OCI-LY7 (cell line): Measurements from ENCODE around the gene SPATA7. TPM values are rescaled to one million over a fixed set of nuclear protein-coding genes. Genes with fewer than 3 reads are reported as not detected.
"Not testable (repeated sequence)": the region's sequence is repeated elsewhere in the genome, so short reads cannot be mapped to it uniquely, and the experiment has no call there.

Experiments used
- BruUV-seq: library from RNA; stranded (reverse); fragments of 400-500 nt; replicated peaks from 2 replicates; lab custom pipeline; 2021; lab: Mats Ljungman, UMichigan
- CTCF ChIA-PET: fragments of 300-600 bp; sonication (Branson Sonifier 250); formaldehyde crosslinking; loops from one replicate; lab custom pipeline; 2022; ENCODE audit warnings: antibody characterized with exemption; ENCODE audit not compliant: unreplicated experiment; lab: Charles Lee
- POLR2A ChIA-PET: fragments of 300-600 bp; sonication (Branson Sonifier 250); formaldehyde crosslinking; loops from one replicate; lab custom pipeline; 2022; ENCODE audit warnings: antibody characterized with exemption; lab: Charles Lee
- DNase-seq: peaks from one replicate; pipeline ENCODE4 v3.0.0-alpha.2; 2015; ENCODE audit warnings: low spot score
- H2AFZ ChIP-seq: fragments of 200-600 bp; sonication (generic), shearing (Covaris generic); 2 replicates; pipeline ENCODE4 v1.6.1; 2014; ENCODE audit warnings: mild to moderate bottlenecking, antibody characterized with exemption, low read length, moderate library complexity
- H3K27ac ChIP-seq: fragments of 200-600 bp; sonication (generic); 2 replicates; pipeline ENCODE4 v1.5.1; 2014; ENCODE audit warnings: mixed run types, low read depth, mild to moderate bottlenecking, moderate library complexity, low read length, inconsistent platforms; ENCODE audit not compliant: poor library complexity, severe bottlenecking
- H3K36me3 ChIP-seq: fragments of 200-600 bp; sonication (generic); 2 replicates; pipeline ENCODE4 v1.6.1; 2014; ENCODE audit warnings: mild to moderate bottlenecking, antibody characterized with exemption, low read length, moderate library complexity, mixed read lengths; ENCODE audit not compliant: insufficient read depth
- H3K4me1 ChIP-seq: fragments of 200-600 bp; sonication (generic); 2 replicates; pipeline ENCODE4 v1.5.1; 2014; ENCODE audit warnings: mild to moderate bottlenecking, low read length; ENCODE audit not compliant: insufficient read depth, poor library complexity, severe bottlenecking
- H3K4me2 ChIP-seq: fragments of 200-600 bp; sonication (generic); 2 replicates; pipeline ENCODE4 v1.6.1; 2014; ENCODE audit warnings: mild to moderate bottlenecking, low read length
- H3K4me3 ChIP-seq: fragments of 200-600 bp; sonication (generic); 2 replicates; pipeline ENCODE4 v1.5.1; 2014; ENCODE audit warnings: mild to moderate bottlenecking, low read depth, low read length; ENCODE audit not compliant: poor library complexity, severe bottlenecking
- H3K79me2 ChIP-seq: fragments of 200-600 bp; sonication (generic); 2 replicates; pipeline ENCODE4 v1.6.1; 2016; ENCODE audit warnings: low read depth, mild to moderate bottlenecking, low read length, moderate library complexity, mixed read lengths; ENCODE audit not compliant: insufficient read depth
- H3K9me2 ChIP-seq: fragments of 200-600 bp; sonication (generic); 2 replicates; pipeline ENCODE4 v1.6.1; 2016; ENCODE audit warnings: mild to moderate bottlenecking, low read length, mixed read lengths; ENCODE audit not compliant: insufficient read depth
- H3K9me3 ChIP-seq: fragments of 200-600 bp; sonication (generic); 2 replicates; pipeline ENCODE4 v1.6.1; 2014; ENCODE audit warnings: mild to moderate bottlenecking, mixed run types, low read length, mixed read lengths
- H4K20me1 ChIP-seq: fragments of 200-600 bp; sonication (generic); 2 replicates; pipeline ENCODE4 v1.6.1; 2014; ENCODE audit warnings: mild to moderate bottlenecking, antibody characterized with exemption, low read length, moderate library complexity, mixed read lengths; ENCODE audit not compliant: insufficient read depth
- EZH2phosphoT487 ChIP-seq: fragments of 200-600 bp; sonication (generic); IDR thresholded peaks from 2 replicates; pipeline ENCODE4 v1.6.1; 2018; ENCODE audit warnings: low read depth, borderline replicate concordance, mild to moderate bottlenecking, mixed run types, antibody characterized with exemption, low read length, moderate library complexity, mixed read lengths
- intact Hi-C: fragments of 100-400 bp; cut with micrococcal nuclease; formaldehyde crosslinking; loops from one replicate; pipeline ENCODE4 v1.10.0; 2022; ENCODE audit not compliant: unreplicated experiment
- total RNA-seq, 2 experiments: library from RNA; depleted of rRNA in 1 of 2; stranded (reverse); fragments of >200 nt in 1 of 2; shearing (Covaris generic) in 1 of 2; gene quantifications; 2 replicates each; pipeline ENCODE4 v1.2.3, GENCODE V29; 2014 to 2022
- TF ChIP-seq, protein P1 (sequence below): fragments of 200-600 bp; sonication (generic); conservative IDR thresholded peaks from 2 replicates; pipeline ENCODE4 v1.5.1; 2014; ENCODE audit warnings: mild to moderate bottlenecking, antibody characterized with exemption, low read length, moderate library complexity, mixed read lengths

SPATA7 gene
- total RNA-seq, 2 experiments from 2014 or later = 6.3 to 10.3 TPM

DNA sequence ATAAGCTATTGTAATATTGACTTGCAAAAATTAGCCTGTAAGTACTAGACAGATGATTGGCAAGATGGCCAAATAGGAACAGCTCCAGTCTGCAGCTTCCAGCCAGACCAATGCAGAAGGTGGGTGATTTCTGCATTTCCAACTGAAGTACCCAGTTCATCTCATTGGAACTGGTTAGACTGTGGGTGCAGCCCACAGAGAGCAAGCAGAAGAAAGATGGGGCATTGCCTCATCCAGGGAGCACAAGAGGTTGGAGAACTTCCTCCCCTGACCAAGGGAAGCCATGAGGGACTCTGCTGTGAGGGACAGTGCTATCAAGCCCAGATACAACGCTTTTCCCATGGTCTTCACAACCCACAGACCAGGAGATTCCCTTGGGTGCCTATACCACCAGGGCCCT lies 16.0 kb upstream of the SPATA7 start:
- Histone ChIP-seq H3K4me3 (no peak overlapping the region), H3K9me3 (no peaks in the 10 kb centered on the region), H4K20me1 (no peaks in the 10 kb centered on the region), H3K9me2 (no peaks in the 10 kb centered on the region), H3K36me3 (no peaks in the 10 kb centered on the region), H3K4me1 (no peaks in the 10 kb centered on the region), H2AFZ (no peak overlapping the region), H3K79me2 (no peaks in the 10 kb centered on the region), H3K27ac (no peak overlapping the region), H3K4me2 (no peak overlapping the region)
- no TSS peak for BruUV-seq
- POLR2A ChIA-PET = no interaction called here
- no peak for TF ChIP-seq EZH2phosphoT487
- TF ChIP-seq, protein P1, sequence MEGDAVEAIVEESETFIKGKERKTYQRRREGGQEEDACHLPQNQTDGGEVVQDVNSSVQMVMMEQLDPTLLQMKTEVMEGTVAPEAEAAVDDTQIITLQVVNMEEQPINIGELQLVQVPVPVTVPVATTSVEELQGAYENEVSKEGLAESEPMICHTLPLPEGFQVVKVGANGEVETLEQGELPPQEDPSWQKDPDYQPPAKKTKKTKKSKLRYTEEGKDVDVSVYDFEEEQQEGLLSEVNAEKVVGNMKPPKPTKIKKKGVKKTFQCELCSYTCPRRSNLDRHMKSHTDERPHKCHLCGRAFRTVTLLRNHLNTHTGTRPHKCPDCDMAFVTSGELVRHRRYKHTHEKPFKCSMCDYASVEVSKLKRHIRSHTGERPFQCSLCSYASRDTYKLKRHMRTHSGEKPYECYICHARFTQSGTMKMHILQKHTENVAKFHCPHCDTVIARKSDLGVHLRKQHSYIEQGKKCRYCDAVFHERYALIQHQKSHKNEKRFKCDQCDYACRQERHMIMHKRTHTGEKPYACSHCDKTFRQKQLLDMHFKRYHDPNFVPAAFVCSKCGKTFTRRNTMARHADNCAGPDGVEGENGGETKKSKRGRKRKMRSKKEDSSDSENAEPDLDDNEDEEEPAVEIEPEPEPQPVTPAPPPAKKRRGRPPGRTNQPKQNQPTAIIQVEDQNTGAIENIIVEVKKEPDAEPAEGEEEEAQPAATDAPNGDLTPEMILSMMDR = no peak
- intact Hi-C loops = no loop called here
- DNase-seq = no peak
- CTCF ChIA-PET = no interaction called here

DNA sequence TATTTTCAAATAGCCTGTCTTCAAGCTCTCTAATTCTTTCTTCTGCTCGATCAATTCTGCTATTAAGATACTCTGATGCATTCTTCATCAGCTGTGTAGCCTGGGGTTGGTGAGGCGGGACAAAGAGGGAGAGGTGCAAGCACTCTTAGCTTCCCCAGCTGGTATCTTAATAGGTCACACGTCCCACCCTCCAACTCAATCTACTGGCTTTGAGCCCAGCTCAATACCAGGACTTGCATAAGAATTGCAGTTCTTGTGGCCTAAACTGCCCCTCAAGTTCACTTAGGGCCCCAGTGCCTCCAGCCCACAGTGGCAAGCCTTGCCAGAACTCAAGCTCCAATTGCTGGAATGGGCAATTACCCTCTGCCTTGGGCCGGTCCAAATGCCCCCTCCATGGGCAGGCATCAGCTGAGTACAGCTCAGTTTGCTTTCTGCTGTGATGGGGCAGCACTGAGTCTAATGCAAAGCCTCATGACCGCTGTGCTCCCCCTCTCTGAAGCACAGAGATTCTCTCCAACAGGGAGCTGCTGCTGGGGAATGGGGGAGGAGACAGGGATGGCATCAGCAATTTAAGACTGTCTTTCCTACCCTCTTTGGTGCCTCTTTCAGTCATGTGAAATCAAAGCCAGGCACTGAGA lies 5.6 kb upstream of the SPATA7 start:
- H3K27ac ChIP-seq = no peak overlapping the region
- BruUV-seq = no TSS peak
- no peaks in the 10 kb centered on the region for H3K9me3 ChIP-seq
- no peaks in the 10 kb centered on the region for H3K36me3 ChIP-seq
- peaks cover 4% of the 10 kb centered on the region for H3K4me1 ChIP-seq
- H4K20me1 ChIP-seq = no peaks in the 10 kb centered on the region
- ChIA-PET CTCF (interaction anchor here (1.2 to 1.6 kb wide), 2 partner anchors 10 to 190 kb away, joined by 5 to 9 read pairs; no protein-coding TSS in a partner anchor), POLR2A (interaction anchor here (0.6 to 1.7 kb wide), 6 partner anchors 9 to 201 kb away, joined by 3 to 11 read pairs (median 4); no protein-coding TSS in a partner anchor)
- no peak overlapping the region for H3K4me3 ChIP-seq
- H3K4me2 ChIP-seq = no peak overlapping the region
- no peak for DNase-seq
- H2AFZ ChIP-seq = no peak overlapping the region
- no peaks in the 10 kb centered on the region for H3K9me2 ChIP-seq
- TF ChIP-seq, protein P1 = no peak
- TF ChIP-seq EZH2phosphoT487 = no peak
- intact Hi-C loops = loop anchor here (1.0 to 10.0 kb wide), 4 partner anchors 185 to 435 kb away; partner anchors contain the start of genes GPR65 and ZC3H14
- H3K79me2 ChIP-seq = no peaks in the 10 kb centered on the region

DNA sequence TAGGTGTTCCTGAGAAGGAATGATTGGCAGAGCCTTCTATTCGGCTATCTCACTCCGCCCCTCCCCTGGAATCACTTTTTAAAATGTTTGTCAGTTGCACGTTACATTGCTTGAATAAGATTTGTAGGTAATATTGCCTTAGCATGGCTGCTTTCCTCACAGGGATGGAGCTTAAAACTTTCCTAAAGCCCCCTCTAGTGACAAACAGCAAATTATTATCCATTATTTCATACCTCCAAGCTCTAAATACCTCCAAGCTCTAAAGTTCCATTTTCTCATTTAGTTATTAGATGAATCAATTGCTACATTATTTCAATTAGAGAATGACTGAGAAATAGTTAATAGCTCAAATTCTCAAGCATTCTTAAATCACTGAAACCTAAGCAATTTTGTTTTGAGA lies 5.1 kb upstream of the SPATA7 start:
- Histone ChIP-seq H3K4me2 (no peak overlapping the region), H3K4me3 (no peak overlapping the region), H3K9me3 (no peaks in the 10 kb centered on the region), H3K79me2 (no peaks in the 10 kb centered on the region), H3K9me2 (no peaks in the 10 kb centered on the region), H3K27ac (no peak overlapping the region), H4K20me1 (no peaks in the 10 kb centered on the region), H3K4me1 (peaks cover 8% of the 10 kb centered on the region), H3K36me3 (no peaks in the 10 kb centered on the region), H2AFZ (no peak overlapping the region)
- BruUV-seq = no TSS peak
- intact Hi-C loops = loop anchor here (1.0 to 10.0 kb wide), 4 partner anchors 184 to 436 kb away; partner anchors contain the start of genes GPR65 and ZC3H14
- CTCF ChIA-PET = interaction anchor here (1.2 to 1.6 kb wide), 2 partner anchors 9 to 191 kb away, joined by 5 to 9 read pairs; no protein-coding TSS in a partner anchor
- TF ChIP-seq, protein P1 = peak; percentile 65
- TF ChIP-seq EZH2phosphoT487 = no peak
- peak; percentile 20 for DNase-seq
- POLR2A ChIA-PET = interaction anchor here (0.6 to 1.7 kb wide), 4 partner anchors 10 to 191 kb away, joined by 3 to 5 read pairs (median 3); no protein-coding TSS in a partner anchor

DNA sequence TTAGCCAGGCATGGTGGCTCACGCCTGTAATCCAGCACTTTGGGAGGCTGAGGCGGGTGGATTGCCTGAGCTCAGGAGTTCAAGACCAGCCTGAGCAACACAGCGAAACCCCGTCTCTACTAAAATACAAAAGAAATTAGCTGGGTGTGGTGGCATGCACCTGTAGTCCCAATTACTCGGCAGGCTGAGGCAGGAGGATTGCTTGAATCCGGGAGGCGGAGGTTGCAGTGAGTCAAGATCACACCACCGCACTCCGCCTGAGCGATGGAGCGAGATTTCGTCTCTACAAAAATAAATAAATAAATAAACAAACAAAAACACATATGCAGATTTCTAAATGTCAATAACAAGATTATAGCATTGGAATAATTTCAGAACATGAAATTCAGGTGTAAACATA lies 3.8 kb upstream of the SPATA7 start:
- not testable (repeated sequence) for H3K4me2 ChIP-seq, H3K9me2 ChIP-seq, BruUV-seq, H4K20me1 ChIP-seq, H3K27ac ChIP-seq, H3K79me2 ChIP-seq, H3K9me3 ChIP-seq, H3K36me3 ChIP-seq, H3K4me3 ChIP-seq, DNase-seq, H2AFZ ChIP-seq
- POLR2A ChIA-PET = interaction anchor here (1.7 kb wide), 1 partner anchor 9 kb away, joined by 5 read pairs; no protein-coding TSS in a partner anchor
- CTCF ChIA-PET = interaction anchor here (0.5 to 1.4 kb wide), 2 partner anchors 193 to 194 kb away, joined by 4 to 8 read pairs; no protein-coding TSS in a partner anchor
- intact Hi-C loops = loop anchor here (10.0 kb wide), 3 partner anchors 183 to 437 kb away; partner anchors contain the start of genes GPR65 and ZC3H14
- H3K4me1 ChIP-seq = peaks cover 13% of the 10 kb centered on the region
